GM18873 (cell line): Measurements from ENCODE around the gene SOX15.

Experiments
- ATAC-seq: cut with Tn5 transposase; IDR thresholded peaks from one replicate; pipeline ENCODE4 v1.9.1; 2021; ENCODE audit warnings: mild to moderate bottlenecking, moderate library complexity, moderate number of reproducible peaks; ENCODE audit not compliant: unreplicated experiment, low FRiP score

The SOX15 gene

GRCh38 chr17:7579001-7579833 is 10.7 kb downstream of the SOX15 start, which contains the start of gene CD68:
Gene CD68, plus strand, starts transcription at chr17:7579638. Its CDS starts 40 bp downstream, at chr17:7579678.
- no peak for ATAC-seq

- ATAC-seq: no peak
Measured at GRCh38 chr17:7577327-7578199, 12.3 kb downstream of the SOX15 start.

- ATAC-seq: no peak
Measured at GRCh38 chr17:7576432-7576937, 13.4 kb downstream of the SOX15 start.

GRCh38 chr17:7575959-7576358 is 13.9 kb downstream of the SOX15 start:
- ATAC-seq: no peak

- ATAC-seq: no peak
Measured at GRCh38 chr17:7575481-7575883, 14.4 kb downstream of the SOX15 start.

- ATAC-seq: no peak
Measured at GRCh38 chr17:7574176-7574953, 15.5 kb downstream of the SOX15 start.

- no peak for ATAC-seq
Measured at GRCh38 chr17:7573324-7574080, 16.4 kb downstream of the SOX15 start.

- ATAC-seq: peak; percentile 83
Measured at GRCh38 chr17:7572588-7573323, 17.1 kb downstream of the SOX15 start.

GRCh38 chr17:7572338-7572587 is 17.6 kb downstream of the SOX15 start:
- ATAC-seq: no peak

GRCh38 chr17:7570351-7570750 is 19.5 kb downstream of the SOX15 start:
- ATAC-seq: no peak

- ATAC-seq: no peak
Measured at GRCh38 chr17:7569571-7569970, 20.3 kb downstream of the SOX15 start.

- ATAC-seq: no peak
Measured at GRCh38 chr17:7563115-7563869, 26.6 kb downstream of the SOX15 start.

GRCh38 chr17:7562208-7562605 is 27.7 kb downstream of the SOX15 start:
- no peak for ATAC-seq

GRCh38 chr17:7561589-7562207 is 28.2 kb downstream of the SOX15 start, which contains the start of gene SENP3:
Gene SENP3, plus strand, starts transcription at chr17:7561919. Its CDS starts 1,158 bp downstream, at chr17:7563077.
- peak; percentile 36 for ATAC-seq

- peak; percentile 54 for ATAC-seq
Measured at GRCh38 chr17:7561028-7561575, 28.8 kb downstream of the SOX15 start.

GRCh38 chr17:7560172-7561027 is 29.5 kb downstream of the SOX15 start:
- no peak for ATAC-seq
